Mesenchymal stem cell (in vitro differentiated cells and primary cell): ENCODE measurements around the gene SLC66A2.

Source experiments
- DNase-seq: peaks from one replicate; pipeline ENCODE4 v3.0.0-alpha.2; 2013
- H2AFZ ChIP-seq: one replicate; pipeline ENCODE4 v1.6.1; 2013; ENCODE audit warnings: low read depth, mild to moderate bottlenecking, control low read depth, inconsistent platforms, low read length, moderate library complexity
- H2AK5ac ChIP-seq: 2 replicates; pipeline ENCODE4 v1.6.1; 2013; ENCODE audit warnings: low read length, moderate library complexity, mild to moderate bottlenecking, inconsistent platforms; ENCODE audit not compliant: severe bottlenecking
- H2BK120ac ChIP-seq: one replicate; pipeline ENCODE4 v1.6.1; 2013; ENCODE audit warnings: low read depth, mild to moderate bottlenecking, inconsistent platforms, low read length, moderate library complexity
- H2BK12ac ChIP-seq, 2 experiments: one replicate each; pipeline ENCODE4 v1.6.1; 2013; ENCODE audit warnings: inconsistent platforms in 2 of 2, low read length in 2 of 2, mild to moderate bottlenecking in 2 of 2, moderate library complexity in 2 of 2, control low read depth in 1 of 2
- H2BK15ac ChIP-seq: one replicate; pipeline ENCODE4 v1.6.1; 2013; ENCODE audit warnings: mild to moderate bottlenecking, low read depth, inconsistent platforms; ENCODE audit not compliant: poor library complexity, severe bottlenecking
- H2BK5ac ChIP-seq: 2 replicates; pipeline ENCODE4 v1.6.1; 2013; ENCODE audit warnings: low read depth, mild to moderate bottlenecking, low read length, control low read depth, inconsistent platforms; ENCODE audit not compliant: poor library complexity, severe bottlenecking
- H3K14ac ChIP-seq, 2 experiments: one replicate each; pipeline ENCODE4 v1.6.1; 2013; ENCODE audit warnings: inconsistent platforms in 2 of 2, low read length in 2 of 2, control low read depth in 1 of 2, mild to moderate bottlenecking in 1 of 2, moderate library complexity in 1 of 2
- H3K18ac ChIP-seq, 2 experiments: one replicate each; pipeline ENCODE4 v1.6.1; 2013; ENCODE audit warnings: inconsistent platforms in 2 of 2, low read length in 2 of 2, control low read depth in 1 of 2, low read depth in 1 of 2, mild to moderate bottlenecking in 1 of 2
- H3K23ac ChIP-seq, 2 experiments: one replicate each; pipeline ENCODE4 v1.6.1; 2013; ENCODE audit warnings: inconsistent platforms in 2 of 2, low read length in 2 of 2, mild to moderate bottlenecking in 2 of 2, moderate library complexity in 2 of 2, control low read depth in 1 of 2
- H3K27ac ChIP-seq: 2 replicates; pipeline ENCODE4 v1.5.1; 2013; ENCODE audit warnings: mild to moderate bottlenecking, moderate library complexity, low read length, control low read depth, inconsistent platforms; ENCODE audit not compliant: poor library complexity, severe bottlenecking
- H3K27me3 ChIP-seq, 2 experiments: 2 replicates each; pipeline versions ENCODE4 v1.6.1 to v1.7.0; 2013; ENCODE audit warnings: low read length in 2 of 2, mild to moderate bottlenecking in 2 of 2, moderate library complexity in 2 of 2, control low read depth in 1 of 2, inconsistent platforms in 1 of 2; ENCODE audit not compliant: control insufficient read depth in 1 of 2, insufficient read depth in 1 of 2
- H3K36me3 ChIP-seq, 2 experiments: 2 replicates each; pipeline versions ENCODE4 v1.6.1 to v1.7.0; 2013; ENCODE audit warnings: low read length in 2 of 2, control low read depth in 1 of 2, inconsistent platforms in 1 of 2, low read depth in 1 of 2, mild to moderate bottlenecking in 1 of 2; ENCODE audit not compliant: insufficient read depth in 2 of 2, control insufficient read depth in 1 of 2
- H3K4ac ChIP-seq, 2 experiments: one replicate each; pipeline ENCODE4 v1.6.1; 2013; ENCODE audit warnings: inconsistent platforms in 2 of 2, low read length in 2 of 2, mild to moderate bottlenecking in 2 of 2, moderate library complexity in 2 of 2, control low read depth in 1 of 2, low read depth in 1 of 2
- H3K4me1 ChIP-seq: 2 replicates; pipeline ENCODE4 v1.6.1; 2013; ENCODE audit warnings: low read depth, low read length, control low read depth; ENCODE audit not compliant: control insufficient read depth, insufficient read depth
- H3K4me2 ChIP-seq: 2 replicates; pipeline ENCODE4 v1.6.1; 2013; ENCODE audit warnings: low read length, mild to moderate bottlenecking, inconsistent platforms; ENCODE audit not compliant: poor library complexity, severe bottlenecking
- H3K4me3 ChIP-seq, 2 experiments: 2 replicates each; pipeline versions ENCODE4 v1.5.1 to v1.7.0; 2013; ENCODE audit warnings: low read length in 2 of 2, mild to moderate bottlenecking in 2 of 2, control low read depth in 1 of 2, low read depth in 1 of 2; ENCODE audit not compliant: insufficient read depth in 1 of 2
- H3K79me1 ChIP-seq: replicated peaks from 2 replicates; pipeline ENCODE4 v1.6.1; 2013; ENCODE audit warnings: mild to moderate bottlenecking, control low read depth, low read length, inconsistent platforms; ENCODE audit not compliant: poor library complexity, severe bottlenecking
- H3K9ac ChIP-seq: 2 replicates; pipeline ENCODE4 v1.7.0; 2013; ENCODE audit warnings: mild to moderate bottlenecking, low read length, moderate library complexity
- H3K9me3 ChIP-seq: 2 replicates; pipeline ENCODE4 v1.7.0; 2013; ENCODE audit warnings: mild to moderate bottlenecking, low read length; ENCODE audit not compliant: control insufficient read depth
- H4K8ac ChIP-seq: one replicate; pipeline ENCODE4 v1.6.1; 2013; ENCODE audit warnings: inconsistent platforms, mild to moderate bottlenecking, low read length, moderate library complexity
- H4K91ac ChIP-seq: one replicate; pipeline ENCODE4 v1.6.1; 2013; ENCODE audit warnings: mild to moderate bottlenecking, low read length, inconsistent platforms
- WGBS: methylation state at CpG from one replicate; pipeline ENCODE4 v1.1.7; 2013; ENCODE audit warnings: mixed read lengths; 5-methylcytosine and 5-hydroxymethylcytosine counted together

The SLC66A2 gene

DNA sequence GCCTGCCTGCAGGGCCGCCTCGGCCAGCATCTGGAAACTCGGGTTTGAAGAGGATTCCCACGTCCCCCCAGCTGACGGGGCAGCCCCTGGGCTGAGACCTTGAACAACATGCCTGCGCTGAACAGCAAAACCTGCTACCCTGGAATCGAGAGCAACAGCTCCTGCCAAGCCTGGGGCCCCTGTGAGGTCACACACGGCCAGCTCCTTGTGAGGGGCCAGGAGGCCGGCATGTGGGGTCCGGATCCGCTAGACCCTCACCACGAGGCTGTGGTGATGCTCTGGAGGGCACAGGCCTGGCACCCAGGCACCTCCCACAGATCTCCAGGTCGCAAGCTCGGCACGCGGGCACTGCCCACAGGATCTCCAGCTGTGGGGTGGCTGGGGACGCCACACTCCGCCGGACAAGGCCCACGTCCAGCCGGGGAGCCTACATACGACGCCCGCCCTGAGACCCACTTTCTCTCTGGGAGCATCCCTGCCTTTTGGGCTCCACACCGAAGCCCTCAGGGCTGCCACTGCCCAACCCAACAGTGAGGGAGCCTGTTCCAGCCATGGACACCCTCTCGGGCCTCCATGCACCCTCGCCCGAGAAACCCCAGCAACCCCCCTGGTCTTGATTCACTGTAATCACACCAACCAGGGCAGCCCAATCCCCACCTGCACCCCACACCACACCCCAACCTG is 34.1 kb downstream of the SLC66A2 start:
- 94% methylated on average over 28 of the region's 28 CpGs for WGBS
- H3K4me2 ChIP-seq = no peak overlapping the region
- H2BK120ac ChIP-seq = no peak overlapping the region
- no peak overlapping the region for H2AFZ ChIP-seq
- H4K8ac ChIP-seq = no peak overlapping the region
- no peak overlapping the region for H3K9ac ChIP-seq
- H3K27ac ChIP-seq = no peak overlapping the region
- peaks cover 10% of the 10 kb centered on the region for H3K4me1 ChIP-seq
- H3K4me3 ChIP-seq = no peak overlapping the region
- H4K91ac ChIP-seq = no peak overlapping the region
- H3K4ac ChIP-seq = no peak overlapping the region
- H2BK12ac ChIP-seq = no peak overlapping the region
- no peak overlapping the region for H2BK15ac ChIP-seq
- no peak overlapping the region for H3K18ac ChIP-seq
- H3K9me3 ChIP-seq = no peaks in the 10 kb centered on the region
- no peak for DNase-seq
- no peak overlapping the region for H3K23ac ChIP-seq
- no peak overlapping the region for H3K14ac ChIP-seq
- peaks cover 41 to 72% of the 10 kb centered on the region in 2 experiments for H3K36me3 ChIP-seq
- H2BK5ac ChIP-seq = no peak overlapping the region
- no peaks in the 10 kb centered on the region for H3K27me3 ChIP-seq
- peaks cover 50% of the 10 kb centered on the region for H3K79me1 ChIP-seq
- no peak overlapping the region for H2AK5ac ChIP-seq

GRCh38 chr18:79916546-79917168 is 34.8 kb downstream of the SLC66A2 start:
- Histone ChIP-seq H3K36me3 (peaks cover 44 to 68% of the 10 kb centered on the region in 2 experiments), H3K79me1 (peaks cover 51% of the 10 kb centered on the region), H3K4me3 (no peak overlapping the region), H2BK12ac (no peak overlapping the region), H3K4ac (no peak overlapping the region), H3K9me3 (no peaks in the 10 kb centered on the region), H3K4me2 (no peak overlapping the region), H2BK120ac (no peak overlapping the region), H2BK5ac (no peak overlapping the region), H2AFZ (no peak overlapping the region), H2AK5ac (no peak overlapping the region), H3K14ac (no peak overlapping the region), H4K8ac (no peak overlapping the region), H3K27ac (no peak overlapping the region), H4K91ac (no peak overlapping the region), H3K23ac (no peak overlapping the region), H3K27me3 (no peaks in the 10 kb centered on the region), H3K4me1 (peaks cover 15% of the 10 kb centered on the region), H3K9ac (no peak overlapping the region), H3K18ac (no peak overlapping the region), H2BK15ac (no peak overlapping the region)
- no peak for DNase-seq
- WGBS = 98% methylated on average over 22 of the region's 24 CpGs

DNA sequence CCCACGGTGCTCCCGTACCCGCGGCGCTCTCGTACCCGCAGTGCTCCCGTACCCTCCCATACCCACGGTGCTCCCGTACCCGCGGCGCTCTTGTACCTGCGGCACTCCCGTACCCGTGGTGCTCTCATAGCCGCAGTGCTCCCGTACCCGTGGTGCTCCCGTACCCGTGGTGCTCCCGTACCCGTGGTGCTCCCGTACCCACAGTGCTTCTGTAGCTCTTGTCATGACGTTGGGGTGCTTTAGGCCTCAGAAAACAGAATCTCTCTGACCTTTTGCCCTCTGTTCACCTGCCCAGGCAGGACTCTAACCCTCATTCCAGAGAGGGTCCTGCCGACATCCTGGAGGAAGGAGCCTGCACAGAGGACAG is 35.3 kb downstream of the SLC66A2 start:
- peaks cover 21% of the 10 kb centered on the region for H3K4me1 ChIP-seq
- no peak overlapping the region for H2BK12ac ChIP-seq
- H3K36me3 ChIP-seq = peaks cover 44 to 73% of the 10 kb centered on the region in 2 experiments
- no peak overlapping the region for H2AK5ac ChIP-seq
- 79% methylated on average over 23 of the region's 26 CpGs for WGBS
- no peak overlapping the region for H3K4me3 ChIP-seq
- no peak overlapping the region for H3K4ac ChIP-seq
- no peak overlapping the region for H3K23ac ChIP-seq
- H2BK5ac ChIP-seq = no peak overlapping the region
- no peak overlapping the region for H2BK15ac ChIP-seq
- peaks cover 56% of the 10 kb centered on the region for H3K79me1 ChIP-seq
- no peak overlapping the region for H2AFZ ChIP-seq
- H4K91ac ChIP-seq = no peak overlapping the region
- no peaks in the 10 kb centered on the region for H3K9me3 ChIP-seq
- H3K27me3 ChIP-seq = no peaks in the 10 kb centered on the region
- no peak overlapping the region for H3K9ac ChIP-seq
- H3K14ac ChIP-seq = no peak overlapping the region
- no peak overlapping the region for H4K8ac ChIP-seq
- H3K18ac ChIP-seq = no peak overlapping the region
- DNase-seq = no peak
- no peak overlapping the region for H3K4me2 ChIP-seq
- no peak overlapping the region for H2BK120ac ChIP-seq
- no peak overlapping the region for H3K27ac ChIP-seq

- no peaks in the 10 kb centered on the region for H3K27me3 ChIP-seq
- no peak overlapping the region for H3K23ac ChIP-seq
- H3K9me3 ChIP-seq = no peaks in the 10 kb centered on the region
- no peak overlapping the region for H3K18ac ChIP-seq
- H3K36me3 ChIP-seq = peaks cover 44 to 79% of the 10 kb centered on the region in 2 experiments
- H3K4ac ChIP-seq = no peak overlapping the region
- H3K9ac ChIP-seq = no peak overlapping the region
- no peak overlapping the region for H2AFZ ChIP-seq
- H2BK15ac ChIP-seq = no peak overlapping the region
- H3K4me3 ChIP-seq = no peak overlapping the region
- no peak overlapping the region for H4K8ac ChIP-seq
- H2AK5ac ChIP-seq = no peak overlapping the region
- H3K27ac ChIP-seq = no peak overlapping the region
- WGBS = 88% methylated on average over 48 of the region's 50 CpGs
- DNase-seq = no peak
- H3K4me2 ChIP-seq = no peak overlapping the region
- H3K4me1 ChIP-seq = peaks cover 23% of the 10 kb centered on the region
- no peak overlapping the region for H4K91ac ChIP-seq
- H2BK12ac ChIP-seq = no peak overlapping the region
- peaks cover 63% of the 10 kb centered on the region for H3K79me1 ChIP-seq
- no peak overlapping the region for H3K14ac ChIP-seq
- no peak overlapping the region for H2BK120ac ChIP-seq
- H2BK5ac ChIP-seq = no peak overlapping the region
Observed at GRCh38 chr18:79915161-79916127, 36.0 kb downstream of the SLC66A2 start.
